WTC11 (cell line): ENCODE data around the gene CCDC50. TPM values are rescaled to one million over a fixed set of nuclear protein-coding genes. Genes with fewer than 3 reads are reported as not detected.

Experiments used
- ATAC-seq: fragments of 200-7000 bp; cut with Tn5 transposase; 2 replicates; pipeline ENCODE4 v1.10.0; 2021; ENCODE audit warnings: mild to moderate bottlenecking, moderate library complexity
- CTCF ChIA-PET: fragments of 300-600 bp; sonication (Branson Sonifier 250); formaldehyde crosslinking; loops from one replicate; lab custom pipeline; 2021; ENCODE audit warnings: antibody characterized with exemption; lab: Charles Lee
- POLR2A ChIA-PET: fragments of 350-600 bp; sonication (Branson Sonifier 250); formaldehyde crosslinking; loops from one replicate; lab custom pipeline; 2021; ENCODE audit warnings: antibody characterized with exemption; lab: Charles Lee
- DNase-seq: peaks from one replicate; pipeline ENCODE4 v3.0.0; 2021; ENCODE audit warnings: low spot score
- H3K27ac Mint-ChIP-seq: 2 replicates; pipeline ENCODE4 v1.8.0; 2021; ENCODE audit warnings: mixed read lengths
- H3K27me3 Mint-ChIP-seq: 2 replicates; pipeline ENCODE4 v1.8.0; 2021; ENCODE audit warnings: low read depth, mild to moderate bottlenecking, moderate library complexity, mixed read lengths
- H3K36me3 Mint-ChIP-seq: 2 replicates; pipeline ENCODE4 v1.8.0; 2021; ENCODE audit warnings: mixed read lengths
- H3K4me1 Mint-ChIP-seq: 2 replicates; pipeline ENCODE4 v1.8.0; 2022; ENCODE audit warnings: mixed read lengths
- H3K4me3 Mint-ChIP-seq: 2 replicates; pipeline ENCODE4 v1.8.0; 2021; ENCODE audit warnings: mild to moderate bottlenecking, moderate library complexity, mixed read lengths
- H3K9me3 Mint-ChIP-seq: 2 replicates; pipeline ENCODE4 v1.8.0; 2021; ENCODE audit warnings: mixed read lengths
- ARID4B ChIP-seq: sonication (generic); formaldehyde crosslinking; IDR thresholded peaks from 2 replicates; pipeline ENCODE4 v1.8.0; 2023; ENCODE audit warnings: missing genetic modification reagents, mild to moderate bottlenecking, borderline replicate concordance
- CDX4 ChIP-seq: fragments of 250-450 bp; sonication (Bioruptor Pico); IDR thresholded peaks from 2 replicates; pipeline ENCODE4 v1.9.0; 2021; ENCODE audit warnings: moderate library complexity, mild to moderate bottlenecking, inconsistent platforms, borderline replicate concordance
- ERG ChIP-seq: fragments of 250-450 bp; sonication (Bioruptor Pico); IDR thresholded peaks from 2 replicates; pipeline ENCODE4 v1.8.0; 2021; ENCODE audit warnings: mild to moderate bottlenecking
- ETV6 ChIP-seq: sonication (generic); formaldehyde crosslinking; IDR thresholded peaks from 2 replicates; pipeline ENCODE4 v1.8.1; 2022; ENCODE audit warnings: mild to moderate bottlenecking, missing genetic modification reagents
- FOXJ3 ChIP-seq: sonication (generic); formaldehyde crosslinking; IDR thresholded peaks from 2 replicates; pipeline ENCODE4 v1.9.0; 2021; ENCODE audit warnings: missing genetic modification reagents, mild to moderate bottlenecking, borderline replicate concordance
- FOXK1 ChIP-seq: sonication (generic); formaldehyde crosslinking; IDR thresholded peaks from 2 replicates; pipeline ENCODE4 v1.8.0; 2022; ENCODE audit warnings: mild to moderate bottlenecking, moderate library complexity, missing genetic modification reagents
- HMGA2 ChIP-seq: fragments of 250-450 bp; sonication (Bioruptor Pico); IDR thresholded peaks from 2 replicates; pipeline ENCODE4 v1.4.0; 2021; ENCODE audit warnings: mild to moderate bottlenecking, moderate library complexity
- HMGXB4 ChIP-seq: sonication (generic); formaldehyde crosslinking; IDR thresholded peaks from 2 replicates; pipeline ENCODE4 v1.8.1; 2023; ENCODE audit warnings: mild to moderate bottlenecking, moderate library complexity, missing genetic modification reagents
- PRDM15 ChIP-seq: sonication (generic); formaldehyde crosslinking; IDR thresholded peaks from 2 replicates; pipeline ENCODE4 v1.8.0; 2022; ENCODE audit warnings: missing genetic modification reagents
- PRRX2 ChIP-seq: fragments of 250-450 bp; sonication (Bioruptor Pico); IDR thresholded peaks from 2 replicates; pipeline ENCODE4 v1.8.0; 2021; ENCODE audit warnings: mild to moderate bottlenecking
- RORB ChIP-seq: fragments of 250-450 bp; sonication (Bioruptor Pico); IDR thresholded peaks from 2 replicates; pipeline ENCODE4 v1.9.0; 2021; ENCODE audit warnings: mild to moderate bottlenecking
- SMAD3 ChIP-seq: sonication (generic); formaldehyde crosslinking; IDR thresholded peaks from 2 replicates; pipeline ENCODE4 v1.8.0; 2022; ENCODE audit warnings: missing genetic modification reagents, mild to moderate bottlenecking, borderline replicate concordance
- STAT6 ChIP-seq: sonication (generic); formaldehyde crosslinking; conservative IDR thresholded peaks from 2 replicates; pipeline ENCODE4 v1.8.1; 2023; ENCODE audit warnings: mild to moderate bottlenecking, low read depth, missing genetic modification reagents, moderate library complexity
- TP53 ChIP-seq: sonication (generic); formaldehyde crosslinking; IDR thresholded peaks from 2 replicates; pipeline ENCODE4 v1.8.1; 2023; ENCODE audit warnings: mild to moderate bottlenecking, missing genetic modification reagents
- ZNF232 ChIP-seq: sonication (generic); formaldehyde crosslinking; IDR thresholded peaks from 2 replicates; pipeline ENCODE4 v1.8.0; 2022; ENCODE audit warnings: mild to moderate bottlenecking, missing genetic modification reagents
- ZNF263 ChIP-seq: sonication (generic); formaldehyde crosslinking; IDR thresholded peaks from 2 replicates; pipeline ENCODE4 v1.8.1; 2022; ENCODE audit warnings: low read depth, mild to moderate bottlenecking, moderate library complexity, missing genetic modification reagents
- ZNF396 ChIP-seq: fragments of 250-450 bp; sonication (Bioruptor Pico); IDR thresholded peaks from 2 replicates; pipeline ENCODE4 v1.8.0; 2021; ENCODE audit warnings: mild to moderate bottlenecking, moderate library complexity, borderline replicate concordance
- total RNA-seq: library from RNA; stranded (reverse); gene quantifications from 3 replicates; pipeline ENCODE4 v1.2.3, GENCODE V29; 2021

CCDC50 gene
- total RNA-seq, 1 experiment from 2014 or later: 33.1 TPM

- TF ChIP-seq STAT6: no peak
- TF ChIP-seq CDX4 (CRISPR knock-in tag): no peak
- TF ChIP-seq TP53 (CRISPR knock-in tag): no peak
- no peak for TF ChIP-seq ETV6 (CRISPR knock-in tag)
- TF ChIP-seq PRRX2 (CRISPR knock-in tag): no peak
- TF ChIP-seq ZNF263 (CRISPR knock-in tag): no peak
- TF ChIP-seq ERG: no peak
- TF ChIP-seq ZNF396 (CRISPR knock-in tag): no peak
These were observed 50.8 kb downstream of the CCDC50 start (continued) for GRCh38 chr3:191380001-191380400.

GRCh38 chr3:191381303-191381702 lies 52.1 kb downstream of the CCDC50 start:
- peaks cover 41% of the 10 kb centered on the region for H3K4me1 Mint-ChIP-seq
- ChIA-PET POLR2A (no interaction called here), CTCF (no interaction called here)
- ATAC-seq: no peak
- H3K27me3 Mint-ChIP-seq: no peaks in the 10 kb centered on the region
- TF ChIP-seq PRDM15: no peak
- no peak for TF ChIP-seq FOXJ3
- TF ChIP-seq ZNF396 (CRISPR knock-in tag): no peak
- TF ChIP-seq ZNF232 (CRISPR knock-in tag): no peak
- TF ChIP-seq HMGXB4 (CRISPR knock-in tag): no peak
- TF ChIP-seq SMAD3 (CRISPR knock-in tag): no peak
- TF ChIP-seq HMGA2 (CRISPR knock-in tag): no peak
- TF ChIP-seq FOXK1: no peak
- no peak for TF ChIP-seq ARID4B (CRISPR knock-in tag)
- no peak for TF ChIP-seq RORB (CRISPR knock-in tag)
- no peak for TF ChIP-seq TP53 (CRISPR knock-in tag)
- no peak for TF ChIP-seq PRRX2 (CRISPR knock-in tag)
- DNase-seq: no peak
- H3K4me3 Mint-ChIP-seq: no peak overlapping the region
- H3K36me3 Mint-ChIP-seq: peaks cover 7% of the 10 kb centered on the region
- H3K27ac Mint-ChIP-seq: no peak overlapping the region
- no peaks in the 10 kb centered on the region for H3K9me3 Mint-ChIP-seq
